K562 (cell line): ENCODE results near the gene CMSS1. TPM values are rescaled to one million over a fixed set of nuclear protein-coding genes. Genes with fewer than 3 reads are reported as not detected.

Source experiments
- BHLHE40 ChIP-seq: IDR thresholded peaks from 2 replicates; pipeline ENCODE4 v1.6.1; 2011; ENCODE audit warnings: low read length, improper control_type of control experiment
- CBFA2T3 ChIP-seq: fragments of 450-650 bp; IDR thresholded peaks from 2 replicates; pipeline ENCODE4 v1.6.1; 2017
- CBX2 ChIP-seq: fragments of 200-600 bp; sonication (generic); IDR thresholded peaks from one replicate; pipeline ENCODE4 v1.6.1; 2012; ENCODE audit warnings: mild to moderate bottlenecking, low read length, inconsistent platforms; ENCODE audit not compliant: insufficient read depth, poor library complexity, severe bottlenecking
- CHCHD3 ChIP-seq: fragments of 250-450 bp; sonication (Bioruptor Pico); IDR thresholded peaks from 2 replicates; pipeline ENCODE4 v2.1.2; 2022; ENCODE audit warnings: mild to moderate bottlenecking
- CTBP1 ChIP-seq: fragments of 450-650 bp; IDR thresholded peaks from 2 replicates; pipeline ENCODE4 v1.6.1; 2016; ENCODE audit warnings: borderline replicate concordance
- FOXM1 ChIP-seq, 2 experiments: fragments of 450-650 bp in 1 of 2; sonication (generic) in 1 of 2; formaldehyde crosslinking in 1 of 2; IDR thresholded peaks; 2 replicates each; pipeline versions ENCODE4 v1.6.1 to v1.9.0; 2017 to 2022; ENCODE audit warnings: low read depth in 2 of 2, mild to moderate bottlenecking in 2 of 2, missing genetic modification reagents in 1 of 2, moderate library complexity in 1 of 2
- GTF2A2 ChIP-seq: IDR thresholded peaks from 2 replicates; pipeline ENCODE4 v1.6.1; 2016; ENCODE audit warnings: mild to moderate bottlenecking, missing genetic modification characterization, missing compliant biosample characterization
- HNRNPUL1 ChIP-seq: fragments of 200-400 bp; formaldehyde crosslinking; IDR thresholded peaks from 2 replicates; pipeline ENCODE4 v1.6.1; 2017; ENCODE audit warnings: low read length
- KDM1A ChIP-seq, 2 experiments: fragments of 450-650 bp; IDR thresholded peaks; 2 replicates each; pipeline ENCODE4 v1.6.1; 2016; ENCODE audit warnings: mild to moderate bottlenecking in 2 of 2
- MLLT1 ChIP-seq, 2 experiments: fragments of 450-650 bp; IDR thresholded peaks; 2 replicates each; pipeline ENCODE4 v1.6.1; 2016
- NCOR1 ChIP-seq: fragments of 450-650 bp; IDR thresholded peaks from 2 replicates; pipeline ENCODE4 v1.6.1; 2016; ENCODE audit warnings: mild to moderate bottlenecking, moderate library complexity
- NFE2L1 ChIP-seq: fragments of 450-650 bp; IDR thresholded peaks from 2 replicates; pipeline ENCODE4 v1.6.1; 2016; ENCODE audit warnings: missing genetic modification characterization, low read depth, mild to moderate bottlenecking, missing compliant biosample characterization, moderate library complexity, borderline replicate concordance
- NRF1 ChIP-seq, 2 experiments: fragments of 450-650 bp; IDR thresholded peaks in 1 of 2; conservative IDR thresholded peaks in 1 of 2; 2 replicates each; pipeline ENCODE4 v1.6.1; 2014; ENCODE audit warnings: mild to moderate bottlenecking in 2 of 2
- PML ChIP-seq: IDR thresholded peaks from 2 replicates; pipeline ENCODE4 v1.6.1; 2012; ENCODE audit warnings: low read length, inconsistent platforms
- SMARCA4 ChIP-seq: fragments of 450-650 bp; IDR thresholded peaks from 2 replicates; pipeline ENCODE4 v1.6.1; 2016
- SMARCA5 ChIP-seq: fragments of 450-650 bp; IDR thresholded peaks from 2 replicates; pipeline ENCODE4 v1.6.1; 2016
- SMARCE1 ChIP-seq: fragments of 450-650 bp; IDR thresholded peaks from 2 replicates; pipeline ENCODE4 v1.7.1; 2016; ENCODE audit warnings: mild to moderate bottlenecking
- TEAD4 ChIP-seq, 2 experiments: sonication (generic) in 1 of 2; formaldehyde crosslinking in 1 of 2; IDR thresholded peaks; 2 replicates each; pipeline versions ENCODE4 v1.6.1 to v1.8.0; 2012 to 2022; ENCODE audit warnings: borderline replicate concordance in 1 of 2, inconsistent platforms in 1 of 2, low read length in 1 of 2, mild to moderate bottlenecking in 1 of 2, missing genetic modification reagents in 1 of 2
- ZNF318 ChIP-seq, 2 experiments: fragments of 450-650 bp; IDR thresholded peaks; 2 replicates each; pipeline ENCODE4 v1.6.1; 2016; ENCODE audit warnings: mild to moderate bottlenecking in 2 of 2, borderline replicate concordance in 1 of 2, low read depth in 1 of 2, moderate library complexity in 1 of 2
- polyA plus RNA-seq, 8 experiments: library from polyadenylated mRNA; depleted of rRNA in 4 of 8; stranded (reverse) in 5 of 8; unstranded in 3 of 8; fragments of >200 nt; fragmentation: Nextera tagmentation in 2 of 8; fragmentation: Illumina TruSeq in 1 of 8; extraction: Ambion mirVana in 2 of 8; extraction: Trizol in 1 of 8; gene quantifications; 2 replicates each; pipeline versions ENCODE4 v1.2.1 to v1.2.3, GENCODE V29; 2011 to 2014; ENCODE audit warnings: inconsistent platforms in 1 of 8, missing spikeins in 1 of 8
- total RNA-seq, 7 experiments: library from RNA; depleted of rRNA in 6 of 7; stranded (reverse); fragments of >200 nt in 6 of 7; fragmentation: Illumina TruSeq in 2 of 7; extraction: Trizol in 2 of 7; gene quantifications; 2 replicates each; pipeline versions ENCODE4 v1.2.1 to v1.2.3, GENCODE V29; 2011 to 2021; ENCODE audit warnings: low replicate concordance in 1 of 7

CMSS1 gene
- total and polyA plus RNA-seq, 9 of the 15 experiments (the other 6 are each of a cell fraction or from before 2014, with no cell fraction given), result 46.9 to 109 (median 72.3) TPM

- 0 out of 4 replicates have a peak, but pooled peaks of 1 of the 2 experiments have one; percentile 11 for TF ChIP-seq ZNF318 (IDR thresholded peaks at IDR 0.05; ENCODE audit: borderline replicate concordance in 1 of 2, low read depth in 1 of 2)
- TF ChIP-seq GTF2A2 (tag), result no peak
- TF ChIP-seq CHCHD3, result no peak
- TF ChIP-seq NFE2L1 (tag), result no peak
- no peak for TF ChIP-seq HNRNPUL1
- peak; percentile 54; the same call in 1 of the 2 replicates for TF ChIP-seq PML
- no peak for TF ChIP-seq CBX2
- TF ChIP-seq BHLHE40, result peak; percentile 74; the same call in 1 of the 2 replicates
- TF ChIP-seq TEAD4 (IDR thresholded peaks at IDR 0.05; ENCODE audit: low read length), result peak; percentile 85
- TF ChIP-seq TEAD4 (CRISPR knock-in tag; IDR thresholded peaks at IDR 0.05; ENCODE audit: borderline replicate concordance), result no peak
- 0 out of 2 replicates have a peak, but pooled peaks have one; percentile 36 for TF ChIP-seq SMARCA5
- peak; percentile 89 for TF ChIP-seq CBFA2T3
- no peak for TF ChIP-seq NRF1 (conservative IDR thresholded peaks at IDR 0.05 in 1 of 2, IDR thresholded peaks at IDR 0.05 in 1 of 2)
- TF ChIP-seq FOXM1 (IDR thresholded peaks at IDR 0.05; ENCODE audit: low read depth), result 0 out of 2 replicates have a peak, but pooled peaks have one; percentile 25
- no peak for TF ChIP-seq FOXM1 (CRISPR knock-in tag; IDR thresholded peaks at IDR 0.05; ENCODE audit: low read depth)
- TF ChIP-seq NCOR1, result peak; percentile 77
- TF ChIP-seq KDM1A (IDR thresholded peaks at IDR 0.05), result peak; percentile 55 to 75
- peak; percentile 37; the same call in 1 of the 2 replicates for TF ChIP-seq CTBP1
- TF ChIP-seq SMARCA4, result peak; percentile 55; the same call in 1 of the 2 replicates
- peak; percentile 40; the same call in 1 of the 2 replicates for TF ChIP-seq SMARCE1
- 0 out of 4 replicates have a peak, but pooled peaks of 1 of the 2 experiments have one; percentile 28 for TF ChIP-seq MLLT1 (IDR thresholded peaks at IDR 0.05)
Measured at GRCh38 chr3:100060685-100061484, 243.2 kb downstream of the CMSS1 start (continued).
